HPDE6-E6E7 (cell line): ENCODE measurements around the gene SLC6A3.

Source experiments
- DNase-seq: peaks from one replicate; pipeline ENCODE4 v3.0.0; 2011; ENCODE audit warnings: missing footprints; ENCODE audit errors: extremely low spot score

SLC6A3 gene

GRCh38 chr5:1421521-1422341 lies 23.5 kb downstream of the SLC6A3 start:
- no peak for DNase-seq

DNA sequence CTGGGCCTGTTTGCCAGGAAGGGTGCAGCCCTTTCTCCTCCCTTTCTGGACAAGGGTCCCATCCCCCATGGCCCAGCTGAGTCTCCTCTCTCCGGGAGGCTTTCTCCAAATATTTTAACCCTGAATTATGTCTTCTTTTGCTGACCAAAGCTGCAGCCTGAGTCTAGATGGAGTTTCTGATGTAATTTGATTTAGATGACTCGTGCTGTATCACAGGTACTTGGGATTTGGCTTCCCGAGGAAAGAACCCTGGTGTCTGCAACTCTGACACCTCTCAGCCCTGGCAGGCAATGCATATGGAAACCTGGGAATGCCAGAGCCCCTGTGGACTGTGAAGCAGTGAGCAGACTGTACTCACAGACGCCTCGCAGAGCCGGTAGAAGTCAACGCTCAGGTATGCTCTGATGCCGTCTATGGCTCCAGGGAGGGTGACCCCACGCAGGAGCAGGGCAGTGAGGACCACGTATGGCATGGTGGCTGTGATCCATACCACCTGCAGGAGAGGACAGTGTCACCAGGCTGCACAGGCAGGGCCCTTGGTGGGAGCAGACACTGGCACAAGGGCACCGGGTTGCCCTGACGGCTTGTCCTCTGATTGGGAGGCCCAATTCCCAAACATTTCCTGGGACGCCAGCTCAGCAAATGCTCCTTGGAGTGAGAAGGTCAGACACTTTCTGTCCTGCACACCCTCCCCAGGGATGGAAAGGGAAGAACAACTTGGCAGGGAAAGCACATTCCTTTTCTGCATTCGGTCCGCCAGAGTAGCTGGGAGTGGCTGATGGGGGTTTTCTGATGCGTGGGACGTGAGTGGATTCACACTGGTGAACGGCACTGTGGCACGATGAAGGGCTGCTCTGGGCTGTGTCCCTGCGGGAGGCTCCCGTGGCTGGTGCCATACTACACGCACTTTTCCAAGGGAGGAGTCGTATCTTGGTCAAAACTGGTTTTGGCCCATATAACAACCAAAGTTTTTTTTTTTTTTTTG lies 24.7 kb downstream of the SLC6A3 start:
- DNase-seq = no peak

DNA sequence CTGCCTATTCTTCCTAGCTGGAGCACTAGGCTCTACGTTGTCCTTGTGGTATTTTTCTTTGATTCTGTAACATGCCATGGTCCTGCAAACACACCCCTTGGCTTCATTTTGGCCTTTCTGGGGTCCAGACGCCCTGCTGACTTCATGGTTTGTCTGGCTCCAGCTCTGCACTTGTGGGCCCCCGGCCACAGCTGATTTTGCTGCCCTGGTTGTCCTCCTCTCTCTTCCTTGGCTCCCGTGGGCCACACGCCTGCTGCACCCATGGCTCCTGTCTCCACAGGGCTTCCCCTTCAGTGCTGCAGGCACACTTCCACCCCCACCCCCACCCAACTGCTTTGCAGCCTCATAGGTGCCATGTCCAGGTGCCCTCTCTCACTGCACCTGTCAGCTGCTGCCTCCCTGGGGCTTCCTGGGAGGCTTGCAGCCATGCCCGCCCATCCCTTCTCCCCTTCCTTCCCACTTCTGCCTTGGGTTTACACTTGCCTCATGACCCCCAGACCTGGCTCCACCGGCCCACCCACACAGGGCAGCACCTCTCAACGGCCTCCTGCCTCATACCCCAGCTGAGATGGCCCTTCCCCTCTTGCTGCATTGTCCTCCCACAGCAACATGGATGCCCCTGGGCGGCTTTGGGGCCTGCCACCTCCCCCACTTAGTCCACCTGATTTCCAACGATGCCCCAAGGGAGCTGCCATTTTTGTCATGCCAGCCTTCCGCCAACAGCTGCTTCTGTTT lies 25.6 kb downstream of the SLC6A3 start:
- no peak for DNase-seq

DNA sequence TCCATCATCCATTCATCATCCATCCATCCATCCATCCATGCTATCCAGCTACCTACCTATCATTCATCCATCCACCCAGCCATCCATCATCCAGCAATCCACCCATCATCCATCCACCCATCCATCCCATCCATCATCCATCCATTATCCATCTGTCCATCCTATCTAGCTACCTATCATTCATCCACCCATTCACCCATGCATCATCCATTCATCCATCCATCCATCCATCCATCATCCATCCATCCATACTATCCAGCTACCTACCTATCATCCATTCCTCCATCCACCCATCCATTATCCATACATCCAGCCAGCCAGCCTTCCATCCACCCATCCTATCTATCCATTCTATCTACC lies 26.3 kb downstream of the SLC6A3 start:
- no peak for DNase-seq

- no peak for DNase-seq
Measured at GRCh38 chr5:1418238-1418920, 26.9 kb downstream of the SLC6A3 start.

GRCh38 chr5:1417586-1418225 lies 27.5 kb downstream of the SLC6A3 start:
- no peak for DNase-seq

DNA sequence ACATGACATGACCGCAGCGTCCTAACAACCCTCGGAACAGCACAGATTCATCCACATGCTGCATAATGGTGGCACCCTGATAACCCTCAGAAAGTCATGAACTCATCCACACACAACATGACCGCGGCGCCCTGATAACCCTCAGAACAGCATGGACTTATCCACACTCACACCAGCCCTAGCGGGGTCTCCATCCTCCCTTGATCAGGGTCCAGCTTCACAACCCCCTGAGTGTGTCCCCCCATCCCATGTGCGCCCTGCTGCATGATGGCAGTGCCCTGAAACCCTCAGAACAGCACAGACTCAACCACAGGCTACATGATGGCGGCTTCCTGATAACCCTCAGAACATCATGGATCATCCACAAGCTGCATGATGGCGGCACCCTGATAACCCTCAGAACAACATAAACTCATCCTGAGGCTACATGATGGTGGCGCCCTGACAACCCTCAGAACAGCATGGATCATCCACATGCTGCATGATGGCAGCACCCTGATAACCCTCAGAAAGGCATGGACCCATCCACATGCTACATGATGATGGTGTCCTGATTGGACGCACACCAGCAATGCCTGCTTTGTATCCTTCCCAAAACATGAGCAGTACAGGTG lies 28.3 kb downstream of the SLC6A3 start:
- DNase-seq = no peak

DNA sequence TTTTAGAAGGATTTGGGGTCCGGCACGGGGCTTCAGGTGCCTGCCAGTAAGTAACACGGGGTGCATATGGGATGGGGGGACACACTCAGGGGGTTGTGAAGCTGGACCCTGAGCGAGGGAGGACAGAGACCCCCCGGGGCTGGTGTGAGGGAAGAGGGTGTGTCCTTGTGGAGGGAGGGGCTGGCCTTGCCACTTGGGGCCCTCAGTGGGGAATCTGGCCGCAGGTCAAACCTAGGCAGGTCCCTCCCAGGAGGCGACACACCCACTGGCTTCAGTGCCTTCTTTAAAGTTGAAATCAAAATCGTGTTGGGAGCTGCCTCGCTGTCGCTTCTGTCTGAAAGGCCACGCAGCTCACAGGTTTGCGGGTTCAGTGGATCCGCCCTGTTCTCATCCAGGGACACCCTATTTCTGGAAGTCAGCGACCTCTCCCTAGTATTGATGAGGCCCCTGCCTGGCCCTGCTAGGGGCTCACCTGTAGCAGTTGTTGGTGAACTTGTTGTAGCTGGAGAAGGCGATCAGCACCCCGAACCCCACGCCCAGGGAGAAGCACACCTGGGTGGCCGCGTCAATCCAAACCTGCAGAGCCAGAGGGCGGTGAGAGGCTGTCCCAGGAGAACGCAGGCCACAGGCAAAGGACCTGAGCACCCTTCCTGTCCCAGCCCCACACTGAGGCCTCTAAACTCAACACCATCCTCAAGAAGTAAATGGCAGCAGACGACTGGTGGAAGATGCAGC lies 29.4 kb downstream of the SLC6A3 start:
- no peak for DNase-seq

GRCh38 chr5:1415059-1415425 lies 30.2 kb downstream of the SLC6A3 start:
- DNase-seq = no peak

DNA sequence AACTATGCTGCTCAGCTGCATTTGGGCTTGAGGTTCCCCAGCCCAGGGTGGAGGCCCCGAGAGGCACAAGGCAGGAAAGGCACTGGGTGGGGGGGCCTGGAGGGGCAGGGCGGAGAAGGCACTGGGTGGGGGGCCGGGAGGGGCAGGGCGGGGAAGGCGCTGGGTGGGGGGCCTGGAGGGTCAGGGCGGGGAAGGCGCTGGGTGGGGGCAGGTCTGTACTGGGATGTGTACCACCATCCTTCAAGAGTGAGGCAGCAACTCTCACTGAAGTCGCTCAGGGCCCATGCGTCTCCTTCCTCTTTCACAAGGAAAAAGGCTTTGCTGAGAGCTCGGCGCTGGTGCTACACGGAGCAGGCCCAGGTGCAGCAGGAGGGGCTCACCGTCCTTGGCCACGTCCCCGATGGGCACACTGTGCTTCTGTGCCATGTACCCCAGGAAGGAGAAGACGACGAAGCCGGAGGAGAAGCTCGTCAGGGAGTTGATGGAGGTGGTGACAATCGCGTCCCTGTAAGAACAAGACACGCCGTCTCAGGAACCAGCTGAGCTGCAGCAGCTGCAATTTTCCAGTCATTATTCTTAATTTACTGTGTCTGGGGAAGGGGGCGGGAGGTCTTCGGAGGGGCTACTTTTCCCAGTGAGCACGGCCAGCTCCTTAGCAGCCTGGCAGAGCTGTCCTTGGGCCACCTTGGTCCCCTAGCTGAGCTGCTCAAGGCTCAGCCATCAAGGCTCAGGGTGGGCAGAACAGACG lies 30.8 kb downstream of the SLC6A3 start:
- DNase-seq = no peak

DNA sequence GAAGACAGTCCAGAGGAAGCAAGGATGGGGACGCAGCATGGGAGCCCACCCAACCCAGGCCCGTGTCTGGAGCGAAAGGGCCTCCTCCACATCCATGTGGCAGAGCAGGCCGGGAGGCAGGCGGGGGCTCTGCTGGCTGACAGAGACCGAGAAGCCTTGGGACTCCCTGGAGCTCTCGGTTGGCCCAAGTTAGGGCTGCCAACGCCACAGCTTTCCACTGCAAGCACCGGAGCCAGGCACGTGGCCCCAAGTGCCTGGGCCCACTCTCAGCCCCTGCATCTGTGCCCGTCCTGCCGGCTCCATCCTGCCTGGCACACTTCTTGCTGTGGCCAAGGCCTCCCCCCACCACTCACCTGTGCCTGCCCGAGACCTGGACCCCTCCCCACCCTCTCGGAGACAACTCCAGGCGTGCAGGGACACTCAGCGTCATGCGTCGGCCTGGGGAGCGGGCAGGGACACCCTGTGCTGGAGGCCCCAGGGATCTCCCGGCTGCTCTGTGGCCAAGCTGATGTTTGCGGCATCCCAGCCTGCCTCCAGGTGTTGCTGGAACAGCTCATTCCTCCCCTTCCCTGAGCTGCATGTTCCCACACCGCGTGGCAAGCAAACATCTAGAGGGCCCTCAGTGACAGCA lies 31.5 kb downstream of the SLC6A3 start:
- DNase-seq = no peak

DNA sequence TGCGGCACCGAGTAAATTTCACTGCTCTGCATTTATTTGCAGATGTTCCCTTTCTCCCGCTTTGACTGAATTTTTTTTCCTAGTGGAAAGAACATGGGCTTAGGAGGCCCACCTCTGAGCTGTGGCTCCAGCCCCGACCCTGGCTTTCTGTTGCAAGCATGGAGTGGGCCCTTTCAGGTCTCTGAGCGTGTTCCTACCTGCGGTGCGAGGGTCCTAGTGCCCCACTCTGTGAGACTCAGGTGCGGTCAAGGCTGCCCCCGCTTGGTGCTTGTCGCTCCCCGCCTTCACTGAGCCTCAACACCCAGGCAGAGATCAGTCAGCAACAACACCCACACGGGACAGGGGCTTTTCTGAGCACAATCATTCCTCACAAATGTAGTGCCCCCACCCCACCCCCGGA lies 32.0 kb downstream of the SLC6A3 start:
- no peak for DNase-seq

GRCh38 chr5:1412621-1413020 lies 32.6 kb downstream of the SLC6A3 start:
- no peak for DNase-seq

GRCh38 chr5:1412163-1412562 lies 33.1 kb downstream of the SLC6A3 start:
- DNase-seq = no peak

GRCh38 chr5:1411099-1411498 lies 34.1 kb downstream of the SLC6A3 start:
- DNase-seq = no peak

- DNase-seq = no peak
Measured at GRCh38 chr5:1410156-1411014, 34.9 kb downstream of the SLC6A3 start.

DNA sequence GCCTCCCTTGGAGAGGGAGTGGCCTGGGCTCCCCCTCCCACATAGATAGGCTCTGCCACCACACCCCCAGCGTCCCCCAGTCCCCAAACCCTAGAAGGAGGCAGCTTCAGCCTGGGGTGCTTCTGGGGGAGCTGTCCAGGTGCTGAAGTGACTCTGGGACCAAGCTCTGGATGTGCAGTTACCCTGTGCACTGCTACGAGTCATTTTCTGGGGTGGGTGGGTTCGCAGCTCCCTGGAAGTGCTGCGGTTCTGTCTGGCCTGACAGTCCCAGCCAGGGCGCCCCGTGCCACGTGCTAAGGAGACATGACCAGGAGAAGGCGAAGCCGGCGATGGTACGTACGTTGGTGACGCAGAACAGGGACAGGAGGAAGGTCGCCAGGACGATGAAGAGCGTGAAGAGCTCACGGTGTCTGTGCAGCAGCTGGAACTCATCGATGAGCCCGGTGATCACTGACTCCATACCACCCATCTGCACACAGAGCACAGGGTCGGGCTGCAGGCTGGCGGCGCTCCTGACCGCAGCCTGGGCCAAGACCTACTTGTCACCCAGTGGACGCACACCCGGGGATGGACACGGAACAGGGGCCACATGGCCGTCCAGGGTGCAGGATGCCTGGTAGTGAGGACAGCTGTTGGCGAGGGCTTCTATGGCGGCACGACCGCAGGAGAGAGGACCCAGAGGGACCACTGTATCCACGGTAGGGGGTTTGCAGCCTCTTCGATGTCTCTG lies 35.7 kb downstream of the SLC6A3 start:
- DNase-seq = no peak
